HCT116 (cell line): ENCODE measurements around the gene ALOXE3. TPM values are rescaled to one million over a fixed set of nuclear protein-coding genes. Genes with fewer than 3 reads are reported as not detected.

Experiments used
- ATAC-seq: fragments of 200-7000 bp; cut with Tn5 transposase; 2 replicates; pipeline ENCODE4 v1.9.1; 2020; ENCODE audit warnings: mild to moderate bottlenecking, moderate library complexity
- BruUV-seq: library from RNA; stranded (reverse); fragments of 400-500 nt; replicated peaks from 2 replicates; lab custom pipeline; 2021; lab: Mats Ljungman, UMichigan
- CTCF ChIA-PET: fragments of 300-600 bp; sonication (Branson Sonifier 250); formaldehyde crosslinking; loops from one replicate; lab custom pipeline; 2021; ENCODE audit warnings: antibody characterized with exemption; lab: Charles Lee
- POLR2A ChIA-PET: fragments of 300-600, 350-600 bp; sonication (Branson Sonifier 250); formaldehyde crosslinking; loops from one replicate; lab custom pipeline; 2021; ENCODE audit warnings: antibody characterized with exemption; lab: Charles Lee
- RAD21 ChIA-PET, 2 experiments: fragments of 300-600 bp; sonication (Branson Sonifier 250); formaldehyde crosslinking; loops; one replicate each; lab custom pipeline; 2023; ENCODE audit warnings: low total read pairs in 2 of 2; ENCODE audit not compliant: uncharacterized antibody in 2 of 2, unreplicated experiment in 2 of 2, low non-redundant PET in 1 of 2; lab: Charles Lee
- DNase-seq: peaks from one replicate; pipeline ENCODE4 v3.0.0-alpha.2; 2010; ENCODE audit warnings: low read depth, low spot score
- H2AFZ ChIP-seq: fragments of 200-600 bp; shearing (Covaris generic), sonication (generic); 2 replicates; pipeline ENCODE4 v1.6.1; 2017; ENCODE audit warnings: low read depth, mixed run types, mixed read lengths, antibody characterized with exemption, low read length; ENCODE audit not compliant: poor library complexity, severe bottlenecking
- H3K27ac ChIP-seq: 2 replicates; pipeline ENCODE4 v1.5.1; 2012; ENCODE audit warnings: low read depth, low read length
- H3K27me3 ChIP-seq: fragments of 200-600 bp; sonication (generic); 2 replicates; pipeline ENCODE4 v1.6.1; 2016; ENCODE audit warnings: mixed run types, low read length, mixed read lengths; ENCODE audit not compliant: insufficient read depth
- H3K36me3 ChIP-seq, 2 experiments: fragments of 200-500 bp in 1 of 2; fragments of 200-600 bp in 1 of 2; sonication (Bioruptor generic) in 1 of 2; sonication (generic) in 1 of 2; 2 replicates each; pipeline versions ENCODE4 v1.5.1 to v1.6.1; 2014 to 2016; ENCODE audit warnings: low read length in 2 of 2, inconsistent platforms in 1 of 2, mixed read lengths in 1 of 2, mixed run types in 1 of 2; ENCODE audit not compliant: insufficient read depth in 2 of 2, control insufficient read depth in 1 of 2
- H3K4me1 ChIP-seq, 2 experiments: fragments of 200-600 bp in 1 of 2; sonication (generic) in 1 of 2; 2 replicates each; pipeline versions ENCODE4 v1.5.1 to v1.6.1; 2012 to 2017; ENCODE audit warnings: low read length in 2 of 2, inconsistent platforms in 1 of 2, mild to moderate bottlenecking in 1 of 2, mixed read lengths in 1 of 2, mixed run types in 1 of 2, moderate library complexity in 1 of 2; ENCODE audit not compliant: insufficient read depth in 2 of 2, control insufficient read depth in 1 of 2
- H3K4me2 ChIP-seq: fragments of 200-600 bp; sonication (generic); 2 replicates; pipeline ENCODE4 v1.6.1; 2017; ENCODE audit warnings: mixed run types, low read length, mixed read lengths
- H3K4me3 ChIP-seq, 2 experiments: fragments of 200-600 bp in 1 of 2; sonication (generic) in 1 of 2; replicated peaks in 1 of 2; 2 replicates each; pipeline ENCODE4 v1.5.1; 2011 to 2016; ENCODE audit warnings: low read length in 2 of 2, control low read depth in 1 of 2, low read depth in 1 of 2, mild to moderate bottlenecking in 1 of 2, mixed read lengths in 1 of 2, mixed run types in 1 of 2
- H3K79me2 ChIP-seq: fragments of 200-600 bp; sonication (generic); 2 replicates; pipeline ENCODE4 v1.6.1; 2017; ENCODE audit warnings: mild to moderate bottlenecking, mixed run types, low read length, moderate library complexity, mixed read lengths; ENCODE audit not compliant: insufficient read depth
- H3K9ac ChIP-seq: fragments of 200-600 bp; sonication (generic); 2 replicates; pipeline ENCODE4 v1.6.1; 2016; ENCODE audit warnings: low read length, mixed read lengths
- H3K9me2 ChIP-seq: fragments of 200-600 bp; sonication (generic), shearing (Covaris generic); 2 replicates; pipeline ENCODE4 v1.6.1; 2017; ENCODE audit warnings: mixed run types, mild to moderate bottlenecking, moderate library complexity; ENCODE audit not compliant: insufficient read depth
- H3K9me3 ChIP-seq, 2 experiments: fragments of 200-500 bp in 1 of 2; fragments of 200-600 bp in 1 of 2; sonication (Bioruptor generic) in 1 of 2; sonication (generic) in 1 of 2; 2 replicates each; pipeline ENCODE4 v1.6.1; 2014 to 2017; ENCODE audit warnings: low read length in 2 of 2, mixed read lengths in 2 of 2, inconsistent platforms in 1 of 2, low read depth in 1 of 2, mild to moderate bottlenecking in 1 of 2, mixed run types in 1 of 2, moderate library complexity in 1 of 2; ENCODE audit not compliant: control insufficient read depth in 1 of 2, insufficient read depth in 1 of 2
- H4K20me1 ChIP-seq: fragments of 200-600 bp; sonication (generic), shearing (Covaris generic); 2 replicates; pipeline ENCODE4 v1.6.1; 2017; ENCODE audit warnings: mixed run types, mild to moderate bottlenecking, moderate library complexity; ENCODE audit not compliant: insufficient read depth
- CBX3 ChIP-seq: IDR thresholded peaks from 2 replicates; pipeline ENCODE4 v1.6.1; 2012; ENCODE audit warnings: low read depth
- CEBPB ChIP-seq: IDR thresholded peaks from 2 replicates; pipeline ENCODE4 v1.6.1; 2012; ENCODE audit warnings: low read depth
- EZH2 ChIP-seq: fragments of 200-600 bp; sonication (generic); IDR thresholded peaks from 2 replicates; pipeline ENCODE4 v1.6.1; 2017; ENCODE audit warnings: antibody characterized with exemption, mixed run types
- FOSL1 ChIP-seq: IDR thresholded peaks from 2 replicates; pipeline ENCODE4 v1.6.1; 2012; ENCODE audit warnings: low read depth
- JUND ChIP-seq: IDR thresholded peaks from 2 replicates; pipeline ENCODE4 v1.6.1; 2012
- POLR2A ChIP-seq: IDR thresholded peaks from 2 replicates; pipeline ENCODE4 v1.7.0; 2011; ENCODE audit warnings: borderline replicate concordance; ENCODE audit not compliant: insufficient read depth, insufficient read length; ENCODE audit errors: extremely low read depth
- POLR2AphosphoS5 ChIP-seq: IDR thresholded peaks from 2 replicates; pipeline ENCODE4 v1.6.1; 2011; ENCODE audit warnings: mild to moderate bottlenecking, low read depth, low read length, moderate library complexity
- RAD21 ChIP-seq: IDR thresholded peaks from 2 replicates; pipeline ENCODE4 v1.6.1; 2012; ENCODE audit warnings: low read depth, mild to moderate bottlenecking
- SIN3A ChIP-seq: IDR thresholded peaks from 2 replicates; pipeline ENCODE4 v1.6.1; 2012; ENCODE audit warnings: low read depth
- SP1 ChIP-seq: IDR thresholded peaks from 2 replicates; pipeline ENCODE4 v1.6.1; 2012; ENCODE audit warnings: low read depth
- SRF ChIP-seq: IDR thresholded peaks from 2 replicates; pipeline ENCODE4 v1.6.1; 2012; ENCODE audit warnings: low read depth
- TCF7L2 ChIP-seq: IDR thresholded peaks from 2 replicates; pipeline ENCODE4 v1.7.0; 2011; ENCODE audit warnings: borderline replicate concordance, inconsistent platforms; ENCODE audit not compliant: insufficient read depth, insufficient read length; ENCODE audit errors: extremely low read depth
- YY1 ChIP-seq: IDR thresholded peaks from 2 replicates; pipeline ENCODE4 v1.6.1; 2011; ENCODE audit warnings: low read length, low read depth, moderate library complexity, mild to moderate bottlenecking; ENCODE audit not compliant: insufficient replicate concordance; ENCODE audit errors: extremely low read depth
- ZFX ChIP-seq: fragments of 450-650 bp; IDR thresholded peaks from 2 replicates; pipeline ENCODE4 v1.6.1; 2017
- ZNF274 ChIP-seq: fragments of 200-500 bp; sonication (Bioruptor generic); IDR thresholded peaks from 2 replicates; pipeline ENCODE4 v1.6.1; 2014; ENCODE audit warnings: mild to moderate bottlenecking, low read depth, low read length, inconsistent platforms
- intact Hi-C: fragments of 100-400 bp; cut with micrococcal nuclease; formaldehyde crosslinking; loops from 2 replicates; pipeline ENCODE4 v1.10.0; 2022
- total RNA-seq: library from RNA; stranded (reverse); gene quantifications from one replicate; pipeline ENCODE4 v1.2.1, GENCODE V29; 2021; ENCODE audit not compliant: unreplicated experiment
- TF ChIP-seq, protein P1 (sequence below): IDR thresholded peaks from 2 replicates; pipeline ENCODE4 v1.6.1; 2012; ENCODE audit warnings: low read depth
- TF ChIP-seq, protein P2 (sequence below), 3 experiments: fragments of 200-600 bp in 1 of 3; sonication (generic) in 1 of 3; IDR thresholded peaks in 2 of 3; conservative IDR thresholded peaks in 1 of 3; 2 replicates each; pipeline ENCODE4 v1.5.1; 2012 to 2017; ENCODE audit warnings: low read depth in 2 of 3, low read length in 2 of 3, antibody characterized with exemption in 1 of 3, borderline replicate concordance in 1 of 3, control low read depth in 1 of 3, mild to moderate bottlenecking in 1 of 3, mixed read lengths in 1 of 3, mixed run types in 1 of 3, moderate library complexity in 1 of 3; ENCODE audit not compliant: insufficient read depth in 1 of 3
- TF ChIP-seq, protein P3 (sequence below): IDR thresholded peaks from 2 replicates; pipeline ENCODE4 v1.6.1; 2012
- TF ChIP-seq, protein P4 (sequence below): IDR thresholded peaks from 2 replicates; pipeline ENCODE4 v1.6.1; 2011; ENCODE audit warnings: mild to moderate bottlenecking, low read length, moderate library complexity; ENCODE audit not compliant: insufficient replicate concordance; ENCODE audit errors: extremely low read depth

Gene ALOXE3
- total RNA-seq, 1 experiment from 2014 or later: 3.5 TPM

GRCh38 chr17:8122924-8123694 lies 4.8 kb upstream of the ALOXE3 start:
- Histone ChIP-seq H3K4me2 (peak overlapping the region; percentile 92), H3K4me1 (peaks cover 28 to 80% of the 10 kb centered on the region in 2 experiments), H3K9me3 (no peaks in the 10 kb centered on the region), H3K9ac (peak overlapping the region; percentile 51), H3K36me3 (no peaks in the 10 kb centered on the region), H3K4me3 (peak overlapping the region; percentile 52 to 61), H4K20me1 (peaks cover 3% of the 10 kb centered on the region; the same call in 1 of the 2 replicates), H3K9me2 (no peaks in the 10 kb centered on the region), H3K27me3 (no peaks in the 10 kb centered on the region), H2AFZ (no peak overlapping the region), H3K27ac (no peak overlapping the region), H3K79me2 (no peaks in the 10 kb centered on the region)
- ChIA-PET CTCF (no interaction called here), RAD21 (no interaction called here), POLR2A (interaction anchor here (1.1 to 2.5 kb wide), 3 partner anchors 10 to 172 kb away, joined by 4 to 13 read pairs (median 7); partner anchors contain the start of gene SLC25A35)
- no TSS peak for BruUV-seq
- TF ChIP-seq EZH2: no peak
- TF ChIP-seq POLR2AphosphoS5: no peak
- no peak for TF ChIP-seq RAD21
- TF ChIP-seq, protein P1, sequence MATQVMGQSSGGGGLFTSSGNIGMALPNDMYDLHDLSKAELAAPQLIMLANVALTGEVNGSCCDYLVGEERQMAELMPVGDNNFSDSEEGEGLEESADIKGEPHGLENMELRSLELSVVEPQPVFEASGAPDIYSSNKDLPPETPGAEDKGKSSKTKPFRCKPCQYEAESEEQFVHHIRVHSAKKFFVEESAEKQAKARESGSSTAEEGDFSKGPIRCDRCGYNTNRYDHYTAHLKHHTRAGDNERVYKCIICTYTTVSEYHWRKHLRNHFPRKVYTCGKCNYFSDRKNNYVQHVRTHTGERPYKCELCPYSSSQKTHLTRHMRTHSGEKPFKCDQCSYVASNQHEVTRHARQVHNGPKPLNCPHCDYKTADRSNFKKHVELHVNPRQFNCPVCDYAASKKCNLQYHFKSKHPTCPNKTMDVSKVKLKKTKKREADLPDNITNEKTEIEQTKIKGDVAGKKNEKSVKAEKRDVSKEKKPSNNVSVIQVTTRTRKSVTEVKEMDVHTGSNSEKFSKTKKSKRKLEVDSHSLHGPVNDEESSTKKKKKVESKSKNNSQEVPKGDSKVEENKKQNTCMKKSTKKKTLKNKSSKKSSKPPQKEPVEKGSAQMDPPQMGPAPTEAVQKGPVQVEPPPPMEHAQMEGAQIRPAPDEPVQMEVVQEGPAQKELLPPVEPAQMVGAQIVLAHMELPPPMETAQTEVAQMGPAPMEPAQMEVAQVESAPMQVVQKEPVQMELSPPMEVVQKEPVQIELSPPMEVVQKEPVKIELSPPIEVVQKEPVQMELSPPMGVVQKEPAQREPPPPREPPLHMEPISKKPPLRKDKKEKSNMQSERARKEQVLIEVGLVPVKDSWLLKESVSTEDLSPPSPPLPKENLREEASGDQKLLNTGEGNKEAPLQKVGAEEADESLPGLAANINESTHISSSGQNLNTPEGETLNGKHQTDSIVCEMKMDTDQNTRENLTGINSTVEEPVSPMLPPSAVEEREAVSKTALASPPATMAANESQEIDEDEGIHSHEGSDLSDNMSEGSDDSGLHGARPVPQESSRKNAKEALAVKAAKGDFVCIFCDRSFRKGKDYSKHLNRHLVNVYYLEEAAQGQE: no peak
- TF ChIP-seq SIN3A: no peak
- TF ChIP-seq, protein P2, sequence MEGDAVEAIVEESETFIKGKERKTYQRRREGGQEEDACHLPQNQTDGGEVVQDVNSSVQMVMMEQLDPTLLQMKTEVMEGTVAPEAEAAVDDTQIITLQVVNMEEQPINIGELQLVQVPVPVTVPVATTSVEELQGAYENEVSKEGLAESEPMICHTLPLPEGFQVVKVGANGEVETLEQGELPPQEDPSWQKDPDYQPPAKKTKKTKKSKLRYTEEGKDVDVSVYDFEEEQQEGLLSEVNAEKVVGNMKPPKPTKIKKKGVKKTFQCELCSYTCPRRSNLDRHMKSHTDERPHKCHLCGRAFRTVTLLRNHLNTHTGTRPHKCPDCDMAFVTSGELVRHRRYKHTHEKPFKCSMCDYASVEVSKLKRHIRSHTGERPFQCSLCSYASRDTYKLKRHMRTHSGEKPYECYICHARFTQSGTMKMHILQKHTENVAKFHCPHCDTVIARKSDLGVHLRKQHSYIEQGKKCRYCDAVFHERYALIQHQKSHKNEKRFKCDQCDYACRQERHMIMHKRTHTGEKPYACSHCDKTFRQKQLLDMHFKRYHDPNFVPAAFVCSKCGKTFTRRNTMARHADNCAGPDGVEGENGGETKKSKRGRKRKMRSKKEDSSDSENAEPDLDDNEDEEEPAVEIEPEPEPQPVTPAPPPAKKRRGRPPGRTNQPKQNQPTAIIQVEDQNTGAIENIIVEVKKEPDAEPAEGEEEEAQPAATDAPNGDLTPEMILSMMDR (IDR thresholded peaks at IDR 0.05 in 2 of 3, conservative IDR thresholded peaks at IDR 0.05 in 1 of 3; ENCODE audit: borderline replicate concordance in 1 of 3, insufficient read depth in 1 of 3, low read depth in 2 of 3, low read length in 2 of 3): no peak
- no peak for TF ChIP-seq ZNF274
- no peak for TF ChIP-seq SRF
- TF ChIP-seq ZFX: no peak
- no peak for TF ChIP-seq JUND
- TF ChIP-seq, protein P3, sequence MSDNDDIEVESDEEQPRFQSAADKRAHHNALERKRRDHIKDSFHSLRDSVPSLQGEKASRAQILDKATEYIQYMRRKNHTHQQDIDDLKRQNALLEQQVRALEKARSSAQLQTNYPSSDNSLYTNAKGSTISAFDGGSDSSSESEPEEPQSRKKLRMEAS: no peak
- no peak for TF ChIP-seq FOSL1
- no peak for TF ChIP-seq YY1
- no peak for TF ChIP-seq POLR2A
- no peak for TF ChIP-seq CEBPB
- TF ChIP-seq TCF7L2: no peak
- TF ChIP-seq, protein P4, sequence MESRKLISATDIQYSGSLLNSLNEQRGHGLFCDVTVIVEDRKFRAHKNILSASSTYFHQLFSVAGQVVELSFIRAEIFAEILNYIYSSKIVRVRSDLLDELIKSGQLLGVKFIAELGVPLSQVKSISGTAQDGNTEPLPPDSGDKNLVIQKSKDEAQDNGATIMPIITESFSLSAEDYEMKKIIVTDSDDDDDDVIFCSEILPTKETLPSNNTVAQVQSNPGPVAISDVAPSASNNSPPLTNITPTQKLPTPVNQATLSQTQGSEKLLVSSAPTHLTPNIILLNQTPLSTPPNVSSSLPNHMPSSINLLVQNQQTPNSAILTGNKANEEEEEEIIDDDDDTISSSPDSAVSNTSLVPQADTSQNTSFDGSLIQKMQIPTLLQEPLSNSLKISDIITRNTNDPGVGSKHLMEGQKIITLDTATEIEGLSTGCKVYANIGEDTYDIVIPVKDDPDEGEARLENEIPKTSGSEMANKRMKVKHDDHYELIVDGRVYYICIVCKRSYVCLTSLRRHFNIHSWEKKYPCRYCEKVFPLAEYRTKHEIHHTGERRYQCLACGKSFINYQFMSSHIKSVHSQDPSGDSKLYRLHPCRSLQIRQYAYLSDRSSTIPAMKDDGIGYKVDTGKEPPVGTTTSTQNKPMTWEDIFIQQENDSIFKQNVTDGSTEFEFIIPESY: no peak
- TF ChIP-seq SP1: no peak
- TF ChIP-seq CBX3: no peak
- intact Hi-C loops: loop anchor here (10.0 kb wide), 1 partner anchor 262 kb away; the partner anchor contains the start of gene RPL26
- no peak for ATAC-seq
- no peak for DNase-seq
